Endothelial cell of umbilical vein (primary cell): ENCODE measurements around the gene SPAG9. TPM values are rescaled to one million over a fixed set of nuclear protein-coding genes. Genes with fewer than 3 reads are reported as not detected.

Experiments
- BruUV-seq: library from RNA; stranded (reverse); fragments of 400-500 nt; replicated peaks from 2 replicates; lab custom pipeline; 2021; lab: Mats Ljungman, UMichigan
- CTCF ChIA-PET: fragments of 300-600, 350-600 bp; sonication (Branson Sonifier 250); formaldehyde crosslinking; loops from one replicate; lab custom pipeline; 2021; ENCODE audit warnings: antibody characterized with exemption, inconsistent platforms; lab: Charles Lee
- POLR2A ChIA-PET: fragments of 300-600, 350-600 bp; sonication (Branson Sonifier 250); formaldehyde crosslinking; loops from one replicate; lab custom pipeline; 2021; ENCODE audit warnings: antibody characterized with exemption, inconsistent platforms; lab: Charles Lee
- DNase-seq: peaks from one replicate; pipeline ENCODE4 v3.0.0-alpha.2; 2011; ENCODE audit warnings: low read depth, low spot score
- FAIRE-seq: peaks from 2 replicates; lab custom pipeline; 2011; peaks lifted over from hg19 to GRCh38; lab: Jason Lieb, UNC
- H2AFZ ChIP-seq: 2 replicates; pipeline ENCODE4 v1.6.0; 2012; ENCODE audit warnings: low read depth, low read length, control low read depth, inconsistent platforms
- H3K27ac ChIP-seq: 2 replicates; pipeline ENCODE4 v1.5.1; 2011; ENCODE audit warnings: low read depth, mild to moderate bottlenecking, control low read depth, low read length, moderate library complexity; ENCODE audit not compliant: insufficient read depth
- H3K27me3 ChIP-seq, 2 experiments: 2 replicates each; pipeline versions ENCODE4 v1.6.0 to v1.6.1; 2011; ENCODE audit warnings: low read length in 2 of 2, mixed read lengths in 1 of 2; ENCODE audit not compliant: control insufficient read depth in 2 of 2, insufficient read depth in 2 of 2
- H3K36me3 ChIP-seq, 2 experiments: 2 replicates in 1 of 2; 3 replicates in 1 of 2; pipeline ENCODE4 v1.5.1; 2011; ENCODE audit warnings: low read length in 2 of 2, mild to moderate bottlenecking in 1 of 2, moderate library complexity in 1 of 2; ENCODE audit not compliant: control insufficient read depth in 2 of 2, insufficient read depth in 2 of 2; ENCODE audit errors: extremely low read depth in 1 of 2
- H3K4me1 ChIP-seq: 3 replicates; pipeline ENCODE4 v1.5.1; 2011; ENCODE audit warnings: mild to moderate bottlenecking, low read length; ENCODE audit not compliant: control insufficient read depth, insufficient read depth; ENCODE audit errors: extremely low read depth
- H3K4me2 ChIP-seq: 2 replicates; pipeline ENCODE4 v1.6.1; 2011; ENCODE audit warnings: low read length, control low read depth, mixed read lengths; ENCODE audit not compliant: insufficient read depth
- H3K4me3 ChIP-seq, 3 experiments: fragments of 200-600 bp in 1 of 3; sonication (generic), shearing (Covaris generic) in 1 of 3; replicated peaks in 1 of 3; 2 replicates each; pipeline ENCODE4 v1.5.1; 2011 to 2016; ENCODE audit warnings: control low read depth in 3 of 3, low read length in 3 of 3, mild to moderate bottlenecking in 2 of 3, inconsistent platforms in 1 of 3, low read depth in 1 of 3, moderate library complexity in 1 of 3; ENCODE audit not compliant: insufficient read depth in 1 of 3
- H3K79me2 ChIP-seq: 2 replicates; pipeline ENCODE4 v1.6.0; 2012; ENCODE audit warnings: low read length, inconsistent platforms; ENCODE audit not compliant: control insufficient read depth, insufficient read depth
- H3K9ac ChIP-seq: replicated peaks from 2 replicates; pipeline ENCODE3; 2011; ENCODE audit warnings: low read length, control low read depth; ENCODE audit not compliant: insufficient read depth; ENCODE audit errors: extremely low read depth
- H3K9me1 ChIP-seq: replicated peaks from 3 replicates; pipeline ENCODE4 v1.6.0; 2011; ENCODE audit warnings: mild to moderate bottlenecking, low read length; ENCODE audit not compliant: control insufficient read depth, insufficient read depth; ENCODE audit errors: extremely low read depth
- H3K9me3 ChIP-seq: replicated peaks from 2 replicates; pipeline ENCODE4 v1.5.1; 2012; ENCODE audit warnings: low read length, inconsistent platforms; ENCODE audit not compliant: control insufficient read depth, insufficient read depth
- H4K20me1 ChIP-seq: replicated peaks from 2 replicates; pipeline ENCODE3; 2011; ENCODE audit warnings: mild to moderate bottlenecking, low read length; ENCODE audit not compliant: control insufficient read depth, insufficient read depth; ENCODE audit errors: extremely low read depth
- EZH2 ChIP-seq: IDR thresholded peaks from 2 replicates; pipeline ENCODE4 v1.6.1; 2012; ENCODE audit warnings: borderline replicate concordance, low read depth, mild to moderate bottlenecking, moderate library complexity, low read length, inconsistent platforms; ENCODE audit not compliant: severe bottlenecking
- FOS ChIP-seq: IDR thresholded peaks from 2 replicates; pipeline ENCODE4 v1.6.1; 2011; ENCODE audit warnings: mild to moderate bottlenecking, low read length, moderate library complexity, borderline replicate concordance; ENCODE audit not compliant: insufficient read depth
- GATA2 ChIP-seq: IDR thresholded peaks from 2 replicates; pipeline ENCODE4 v1.7.0; 2011; ENCODE audit warnings: low read depth, mild to moderate bottlenecking, moderate library complexity, mixed read lengths, low read length; ENCODE audit not compliant: insufficient read length, insufficient read depth
- JUN ChIP-seq: IDR thresholded peaks from 2 replicates; pipeline ENCODE4 v1.6.1; 2011; ENCODE audit warnings: borderline replicate concordance, low read depth; ENCODE audit not compliant: insufficient read length, insufficient read depth
- MYC ChIP-seq: IDR thresholded peaks from one replicate; pipeline ENCODE4 v1.6.1; 2011; ENCODE audit warnings: mild to moderate bottlenecking, low read depth, low read length
- POLR2A ChIP-seq: IDR thresholded peaks from 2 replicates; pipeline ENCODE4 v1.6.1; 2012; ENCODE audit warnings: low read depth, mild to moderate bottlenecking, control low read depth, low read length
- POLR2AphosphoS5 ChIP-seq: IDR thresholded peaks from 2 replicates; pipeline ENCODE4 v1.6.1; 2012; ENCODE audit warnings: low read depth, mild to moderate bottlenecking, control low read depth, low read length, moderate library complexity; ENCODE audit not compliant: insufficient read depth
- dilution Hi-C: fragments of 300-500 bp; cut with MboI; formaldehyde crosslinking; loops from one replicate; pipeline ENCODE4 v1.15.0; 2019; ENCODE audit warnings: low sequenced_read_pairs; ENCODE audit not compliant: extremely low pct_ligation_motif_present
- intact Hi-C: fragments of 100-400 bp; cut with micrococcal nuclease; formaldehyde crosslinking; loops from one replicate; pipeline ENCODE4 v1.10.0; 2022
- polyA plus RNA-seq, 4 experiments: library from polyadenylated mRNA; depleted of rRNA in 3 of 4; stranded (reverse) in 3 of 4; unstranded in 1 of 4; fragments of >200 nt; gene quantifications; 2 replicates each; pipeline versions ENCODE4 v1.2.1 to v1.2.3, GENCODE V29; 2011 to 2012; ENCODE audit warnings: missing spikeins in 1 of 4
- total RNA-seq: library from RNA; stranded (reverse); gene quantifications from 2 replicates; pipeline ENCODE4 v1.2.3, GENCODE V29; 2021
- TF ChIP-seq, protein P1 (sequence below), 2 donors: IDR thresholded peaks; 1 replicate in 1 of 2; 2 replicates in 1 of 2; pipeline ENCODE4 v1.5.1; 2011; ENCODE audit warnings: low read length in 2 of 2, mild to moderate bottlenecking in 2 of 2, moderate library complexity in 2 of 2, control low read depth in 1 of 2, inconsistent platforms in 1 of 2, low read depth in 1 of 2; ENCODE audit not compliant: insufficient read depth in 1 of 2; ENCODE audit errors: extremely low read depth in 1 of 2
- TF ChIP-seq, protein P2 (sequence below): IDR thresholded peaks from 2 replicates; pipeline ENCODE4 v1.6.1; 2011; ENCODE audit not compliant: insufficient read depth, insufficient read length

SPAG9 gene
- total and polyA plus RNA-seq, 2 donors (not counting 3 experiments of a cell fraction or from before 2014, with no cell fraction given): 16.5 to 75.0 TPM

DNA sequence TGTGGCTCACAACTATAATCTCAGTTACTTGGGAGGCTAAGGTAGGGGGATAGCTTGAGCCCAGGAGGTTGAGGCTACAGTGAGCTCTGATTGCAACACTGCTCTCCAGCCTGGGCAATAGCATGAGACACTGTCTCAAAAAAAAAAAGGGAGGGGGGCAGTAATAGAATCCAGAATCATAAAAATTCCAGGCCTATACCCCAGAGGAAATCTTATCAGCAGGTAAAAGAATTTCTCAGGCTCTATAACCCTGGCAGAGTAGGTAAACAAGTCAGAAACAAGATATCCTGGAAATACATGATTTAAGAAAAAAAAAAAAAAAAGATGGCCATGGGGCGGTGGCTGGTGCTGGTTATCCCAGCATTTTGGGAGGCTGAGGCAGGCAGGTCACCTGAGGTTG is 12.9 kb downstream of the SPAG9 start:
- Histone ChIP-seq H3K27me3 (no peaks in the 10 kb centered on the region), H3K79me2 (peaks cover 55% of the 10 kb centered on the region), H3K9me1 (no peaks in the 10 kb centered on the region), H2AFZ (no peak overlapping the region), H3K27ac (no peak overlapping the region), H3K4me1 (no peaks in the 10 kb centered on the region), H3K4me2 (no peak overlapping the region), H3K9me3 (no peaks in the 10 kb centered on the region), H3K4me3 (no peak overlapping the region), H3K9ac (no peak overlapping the region), H4K20me1 (no peaks in the 10 kb centered on the region), H3K36me3 (no peaks in the 10 kb centered on the region)
- no peak for FAIRE-seq
- intact Hi-C loops: no loop called here
- no peak for DNase-seq
- dilution Hi-C loops: no loop called here
- no peak for TF ChIP-seq POLR2A
- TF ChIP-seq GATA2: no peak
- no peak for TF ChIP-seq EZH2
- no TSS peak for BruUV-seq
- ChIA-PET CTCF (no interaction called here), POLR2A (no interaction called here)

DNA sequence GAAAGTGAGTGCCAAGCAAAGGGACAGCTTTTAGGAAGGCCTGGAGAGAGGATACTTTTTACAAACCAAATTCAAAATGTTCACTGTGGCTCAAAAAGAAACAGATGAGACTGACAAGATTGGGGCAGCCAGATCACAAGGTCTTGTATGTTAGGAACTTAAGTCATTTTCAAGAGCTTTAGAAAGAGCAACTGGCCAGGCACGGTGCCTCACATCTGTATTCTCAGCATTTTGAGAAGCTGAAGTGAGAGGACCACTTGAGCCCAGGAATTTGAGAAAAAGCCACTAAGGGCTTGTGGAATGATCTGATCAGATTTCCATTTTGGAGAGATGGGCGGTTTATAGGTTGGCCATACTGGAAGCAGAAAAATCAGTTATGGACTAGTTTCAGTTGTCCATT is 17.2 kb downstream of the SPAG9 start:
- H3K9me3 ChIP-seq: no peaks in the 10 kb centered on the region
- peaks cover 34% of the 10 kb centered on the region for H3K79me2 ChIP-seq
- H3K4me1 ChIP-seq: no peaks in the 10 kb centered on the region
- no peak overlapping the region for H2AFZ ChIP-seq
- no peak overlapping the region for H3K4me2 ChIP-seq
- POLR2A ChIA-PET: no interaction called here
- no TSS peak for BruUV-seq
- dilution Hi-C loops: no loop called here
- intact Hi-C loops: no loop called here
- DNase-seq (no peak), FAIRE-seq (no peak)
- no peak overlapping the region for H3K4me3 ChIP-seq
- no peaks in the 10 kb centered on the region for H3K27me3 ChIP-seq
- TF ChIP-seq, protein P1, sequence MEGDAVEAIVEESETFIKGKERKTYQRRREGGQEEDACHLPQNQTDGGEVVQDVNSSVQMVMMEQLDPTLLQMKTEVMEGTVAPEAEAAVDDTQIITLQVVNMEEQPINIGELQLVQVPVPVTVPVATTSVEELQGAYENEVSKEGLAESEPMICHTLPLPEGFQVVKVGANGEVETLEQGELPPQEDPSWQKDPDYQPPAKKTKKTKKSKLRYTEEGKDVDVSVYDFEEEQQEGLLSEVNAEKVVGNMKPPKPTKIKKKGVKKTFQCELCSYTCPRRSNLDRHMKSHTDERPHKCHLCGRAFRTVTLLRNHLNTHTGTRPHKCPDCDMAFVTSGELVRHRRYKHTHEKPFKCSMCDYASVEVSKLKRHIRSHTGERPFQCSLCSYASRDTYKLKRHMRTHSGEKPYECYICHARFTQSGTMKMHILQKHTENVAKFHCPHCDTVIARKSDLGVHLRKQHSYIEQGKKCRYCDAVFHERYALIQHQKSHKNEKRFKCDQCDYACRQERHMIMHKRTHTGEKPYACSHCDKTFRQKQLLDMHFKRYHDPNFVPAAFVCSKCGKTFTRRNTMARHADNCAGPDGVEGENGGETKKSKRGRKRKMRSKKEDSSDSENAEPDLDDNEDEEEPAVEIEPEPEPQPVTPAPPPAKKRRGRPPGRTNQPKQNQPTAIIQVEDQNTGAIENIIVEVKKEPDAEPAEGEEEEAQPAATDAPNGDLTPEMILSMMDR (IDR thresholded peaks at IDR 0.05; ENCODE audit: extremely low read depth in 1 of 2, insufficient read depth in 1 of 2, low read depth in 1 of 2, low read length in 2 of 2): no peak
- TF ChIP-seq POLR2A (no peak), POLR2AphosphoS5 (no peak), FOS (no peak), EZH2 (no peak), GATA2 (no peak), JUN (no peak), MYC (no peak)
- TF ChIP-seq, protein P2, sequence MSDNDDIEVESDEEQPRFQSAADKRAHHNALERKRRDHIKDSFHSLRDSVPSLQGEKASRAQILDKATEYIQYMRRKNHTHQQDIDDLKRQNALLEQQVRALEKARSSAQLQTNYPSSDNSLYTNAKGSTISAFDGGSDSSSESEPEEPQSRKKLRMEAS: no peak
- H4K20me1 ChIP-seq: no peaks in the 10 kb centered on the region
- no peaks in the 10 kb centered on the region for H3K9me1 ChIP-seq
- H3K27ac ChIP-seq: no peak overlapping the region
- H3K36me3 ChIP-seq: no peaks in the 10 kb centered on the region
- no peak overlapping the region for H3K9ac ChIP-seq
- CTCF ChIA-PET: interaction anchor here (1.2 kb wide), 1 partner anchor 103 kb away, joined by 4 read pairs; no protein-coding TSS in a partner anchor
